ENCODE measurements around the gene BCKDHA.

DNA sequence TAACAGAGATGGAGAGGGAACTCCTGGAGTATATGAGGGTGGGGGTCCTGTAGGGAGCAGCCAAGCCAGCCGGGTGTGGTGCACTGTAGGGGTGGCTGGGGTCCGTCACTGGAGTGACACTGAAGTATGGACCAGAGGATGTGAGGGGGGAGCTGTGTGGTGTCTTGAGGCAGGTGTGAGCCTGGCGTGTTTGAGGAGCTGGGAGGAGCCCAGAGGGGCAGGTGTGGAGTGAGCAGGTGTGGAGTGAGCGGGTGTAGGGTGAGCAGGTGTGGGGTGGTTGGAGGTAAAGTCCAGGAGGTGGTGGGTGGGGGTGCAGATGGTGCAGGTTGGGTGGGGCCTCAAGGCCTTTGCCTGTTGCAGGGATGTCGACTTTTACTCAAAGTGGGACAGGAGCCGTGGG lies 23.7 kb downstream of the BCKDHA start:
- TF ChIP-seq, protein P1, sequence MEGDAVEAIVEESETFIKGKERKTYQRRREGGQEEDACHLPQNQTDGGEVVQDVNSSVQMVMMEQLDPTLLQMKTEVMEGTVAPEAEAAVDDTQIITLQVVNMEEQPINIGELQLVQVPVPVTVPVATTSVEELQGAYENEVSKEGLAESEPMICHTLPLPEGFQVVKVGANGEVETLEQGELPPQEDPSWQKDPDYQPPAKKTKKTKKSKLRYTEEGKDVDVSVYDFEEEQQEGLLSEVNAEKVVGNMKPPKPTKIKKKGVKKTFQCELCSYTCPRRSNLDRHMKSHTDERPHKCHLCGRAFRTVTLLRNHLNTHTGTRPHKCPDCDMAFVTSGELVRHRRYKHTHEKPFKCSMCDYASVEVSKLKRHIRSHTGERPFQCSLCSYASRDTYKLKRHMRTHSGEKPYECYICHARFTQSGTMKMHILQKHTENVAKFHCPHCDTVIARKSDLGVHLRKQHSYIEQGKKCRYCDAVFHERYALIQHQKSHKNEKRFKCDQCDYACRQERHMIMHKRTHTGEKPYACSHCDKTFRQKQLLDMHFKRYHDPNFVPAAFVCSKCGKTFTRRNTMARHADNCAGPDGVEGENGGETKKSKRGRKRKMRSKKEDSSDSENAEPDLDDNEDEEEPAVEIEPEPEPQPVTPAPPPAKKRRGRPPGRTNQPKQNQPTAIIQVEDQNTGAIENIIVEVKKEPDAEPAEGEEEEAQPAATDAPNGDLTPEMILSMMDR (conservative IDR thresholded peaks at IDR 0.05; ENCODE audit: low read length), result no peak
- TF ChIP-seq EZH2phosphoT487 (IDR thresholded peaks at IDR 0.05; ENCODE audit: borderline replicate concordance, low read depth, low read length), result no peak

Data from OCI-LY7 (cell line).